Measurements from ENCODE around the gene CSNK1G3. TPM values are rescaled to one million over a fixed set of nuclear protein-coding genes. Genes with fewer than 3 reads are reported as not detected.

The CSNK1G3 gene
- polyA plus RNA-seq, 2 of the 4 experiments (the other 2 are of a cell fraction): 24.0 to 50.9 TPM

DNA sequence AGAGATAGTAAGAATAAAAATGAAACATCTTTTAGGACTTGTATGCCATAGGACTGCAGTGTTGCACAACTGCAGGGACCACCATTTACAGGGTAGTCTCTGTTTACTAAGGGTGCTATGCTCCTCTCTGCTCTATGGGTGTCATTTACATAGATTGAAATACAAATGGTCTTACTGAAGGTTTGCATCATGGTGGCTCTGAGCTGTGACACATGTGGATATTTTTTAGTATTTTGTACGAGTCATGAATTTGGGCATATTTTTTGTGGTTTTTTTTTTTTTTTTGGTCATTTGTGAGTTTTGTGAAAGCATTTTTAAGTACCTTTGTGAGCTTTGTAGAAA, 47.4 kb downstream of the CSNK1G3 start:
- H3K4me1 ChIP-seq: no peaks in the 10 kb centered on the region
- no peak overlapping the region for H3K4me2 ChIP-seq
- 93% methylated on average over 1 of the region's 1 CpG for WGBS (ENCODE audit: missing lambda C conversion rate)
- no peaks in the 10 kb centered on the region for H3K9me3 ChIP-seq
- no peak overlapping the region for H3K27ac ChIP-seq
- FAIRE-seq (no peak), DNase-seq (ENCODE audit: low read depth in 1 of 2, low spot score in 1 of 2) (no peak), ATAC-seq (no peak)
- ChIA-PET CTCF (no interaction called here), POLR2A (no interaction called here)
- TF ChIP-seq TFCP2L1 (CRISPR knock-in tag; IDR thresholded peaks at IDR 0.05): no peak
- H3K4me3 ChIP-seq: no peak overlapping the region

DNA sequence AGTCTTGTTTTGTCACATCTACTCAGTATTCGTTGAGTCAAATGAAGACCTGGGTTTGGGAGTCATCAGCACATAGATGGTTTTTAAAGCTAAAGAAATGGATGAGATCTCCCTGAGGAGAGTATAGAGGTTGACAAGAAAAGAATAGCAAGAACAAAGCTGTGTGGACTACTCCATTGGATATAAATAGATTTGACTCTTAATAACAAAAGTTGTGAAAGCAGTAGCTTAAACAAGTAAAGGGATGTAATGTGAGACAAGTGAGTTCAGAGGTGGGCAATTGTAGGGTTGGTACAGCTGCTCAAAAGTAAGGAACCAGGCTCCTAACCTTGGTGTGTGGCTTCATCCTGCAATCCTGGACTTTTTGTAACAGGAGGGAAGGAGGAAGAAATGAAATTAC, 49.3 kb downstream of the CSNK1G3 start:
- TF ChIP-seq FOSL2 (IDR thresholded peaks at IDR 0.05) (no peak), FOSL2 (CRISPR knock-in tag; IDR thresholded peaks at IDR 0.05) (no peak), EHMT2 (IDR thresholded peaks at IDR 0.05; ENCODE audit: low read depth) (no peak), NPAS2 (CRISPR knock-in tag; IDR thresholded peaks at IDR 0.05; ENCODE audit: borderline replicate concordance) (no peak), RFX5 (IDR thresholded peaks at IDR 0.05) (no peak), CHD2 (IDR thresholded peaks at IDR 0.05; ENCODE audit: low read length, partially characterized antibody) (no peak), EHF (CRISPR knock-in tag; IDR thresholded peaks at IDR 0.05) (no peak), SMC3 (IDR thresholded peaks at IDR 0.05) (no peak), KDM1A (IDR thresholded peaks at IDR 0.05; ENCODE audit: low read depth) (no peak)
- TF ChIP-seq, protein P1, sequence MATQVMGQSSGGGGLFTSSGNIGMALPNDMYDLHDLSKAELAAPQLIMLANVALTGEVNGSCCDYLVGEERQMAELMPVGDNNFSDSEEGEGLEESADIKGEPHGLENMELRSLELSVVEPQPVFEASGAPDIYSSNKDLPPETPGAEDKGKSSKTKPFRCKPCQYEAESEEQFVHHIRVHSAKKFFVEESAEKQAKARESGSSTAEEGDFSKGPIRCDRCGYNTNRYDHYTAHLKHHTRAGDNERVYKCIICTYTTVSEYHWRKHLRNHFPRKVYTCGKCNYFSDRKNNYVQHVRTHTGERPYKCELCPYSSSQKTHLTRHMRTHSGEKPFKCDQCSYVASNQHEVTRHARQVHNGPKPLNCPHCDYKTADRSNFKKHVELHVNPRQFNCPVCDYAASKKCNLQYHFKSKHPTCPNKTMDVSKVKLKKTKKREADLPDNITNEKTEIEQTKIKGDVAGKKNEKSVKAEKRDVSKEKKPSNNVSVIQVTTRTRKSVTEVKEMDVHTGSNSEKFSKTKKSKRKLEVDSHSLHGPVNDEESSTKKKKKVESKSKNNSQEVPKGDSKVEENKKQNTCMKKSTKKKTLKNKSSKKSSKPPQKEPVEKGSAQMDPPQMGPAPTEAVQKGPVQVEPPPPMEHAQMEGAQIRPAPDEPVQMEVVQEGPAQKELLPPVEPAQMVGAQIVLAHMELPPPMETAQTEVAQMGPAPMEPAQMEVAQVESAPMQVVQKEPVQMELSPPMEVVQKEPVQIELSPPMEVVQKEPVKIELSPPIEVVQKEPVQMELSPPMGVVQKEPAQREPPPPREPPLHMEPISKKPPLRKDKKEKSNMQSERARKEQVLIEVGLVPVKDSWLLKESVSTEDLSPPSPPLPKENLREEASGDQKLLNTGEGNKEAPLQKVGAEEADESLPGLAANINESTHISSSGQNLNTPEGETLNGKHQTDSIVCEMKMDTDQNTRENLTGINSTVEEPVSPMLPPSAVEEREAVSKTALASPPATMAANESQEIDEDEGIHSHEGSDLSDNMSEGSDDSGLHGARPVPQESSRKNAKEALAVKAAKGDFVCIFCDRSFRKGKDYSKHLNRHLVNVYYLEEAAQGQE (IDR thresholded peaks at IDR 0.05): no peak
- no peak for FAIRE-seq
- Histone ChIP-seq H3K9me3 (no peaks in the 10 kb centered on the region), H3K4me3 (no peak overlapping the region), H3K4me2 (no peak overlapping the region), H3K4me1 (no peaks in the 10 kb centered on the region), H3K27ac (no peak overlapping the region)
- DNase-seq (ENCODE audit: low read depth in 1 of 2, low spot score in 1 of 2): no peak
- ChIA-PET CTCF (interaction anchor here (1.3 kb wide), 1 partner anchor 50 kb away, joined by 4 read pairs; no protein-coding TSS in a partner anchor), POLR2A (no interaction called here)
- ATAC-seq: no peak
- WGBS (ENCODE audit: missing lambda C conversion rate): 89% methylated on average over 1 of the region's 1 CpG

DNA sequence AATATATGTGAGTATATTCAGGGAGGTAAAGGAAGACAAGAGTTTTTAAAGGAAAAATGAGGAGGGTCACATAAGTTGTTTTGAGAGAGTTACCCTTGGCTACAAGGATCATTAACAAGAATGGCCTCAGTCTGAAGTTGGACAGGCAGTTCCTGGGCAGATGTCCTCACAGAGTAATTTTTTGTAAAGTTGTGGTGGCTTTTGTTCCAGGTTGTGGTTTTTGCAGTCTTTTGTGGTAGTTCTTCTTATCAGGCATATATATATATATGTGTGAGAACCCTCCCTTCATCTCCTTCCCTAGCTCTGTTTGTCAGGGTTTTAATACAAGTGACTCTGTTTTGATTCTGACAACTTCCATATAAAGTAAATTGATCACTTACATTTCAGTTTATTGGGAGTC, 60.0 kb downstream of the CSNK1G3 start:
- FAIRE-seq (no peak), ATAC-seq (no peak), DNase-seq (ENCODE audit: low read depth in 1 of 2, low spot score in 1 of 2) (no peak)
- no peak for TF ChIP-seq RNF2 (IDR thresholded peaks at IDR 0.05; ENCODE audit: borderline replicate concordance, low read depth)
- no peak for TF ChIP-seq CHD4 (IDR thresholded peaks at IDR 0.05; ENCODE audit: borderline replicate concordance)
- TF ChIP-seq JUNB (IDR thresholded peaks at IDR 0.05): no peak
- no peak for TF ChIP-seq RAD21 (conservative IDR thresholded peaks at IDR 0.05 in 1 of 2, IDR thresholded peaks at IDR 0.05 in 1 of 2)
- no peak for TF ChIP-seq JUN (IDR thresholded peaks at IDR 0.05)
- no peak for TF ChIP-seq RARB (CRISPR knock-in tag; IDR thresholded peaks at IDR 0.05)
- no peak for TF ChIP-seq MYC (IDR thresholded peaks at IDR 0.05; ENCODE audit: borderline replicate concordance, low read length)
- TF ChIP-seq FOXS1 (CRISPR knock-in tag; IDR thresholded peaks at IDR 0.05): no peak
- TF ChIP-seq, protein P2, sequence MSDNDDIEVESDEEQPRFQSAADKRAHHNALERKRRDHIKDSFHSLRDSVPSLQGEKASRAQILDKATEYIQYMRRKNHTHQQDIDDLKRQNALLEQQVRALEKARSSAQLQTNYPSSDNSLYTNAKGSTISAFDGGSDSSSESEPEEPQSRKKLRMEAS (IDR thresholded peaks at IDR 0.05): no peak
- TF ChIP-seq, protein P3, sequence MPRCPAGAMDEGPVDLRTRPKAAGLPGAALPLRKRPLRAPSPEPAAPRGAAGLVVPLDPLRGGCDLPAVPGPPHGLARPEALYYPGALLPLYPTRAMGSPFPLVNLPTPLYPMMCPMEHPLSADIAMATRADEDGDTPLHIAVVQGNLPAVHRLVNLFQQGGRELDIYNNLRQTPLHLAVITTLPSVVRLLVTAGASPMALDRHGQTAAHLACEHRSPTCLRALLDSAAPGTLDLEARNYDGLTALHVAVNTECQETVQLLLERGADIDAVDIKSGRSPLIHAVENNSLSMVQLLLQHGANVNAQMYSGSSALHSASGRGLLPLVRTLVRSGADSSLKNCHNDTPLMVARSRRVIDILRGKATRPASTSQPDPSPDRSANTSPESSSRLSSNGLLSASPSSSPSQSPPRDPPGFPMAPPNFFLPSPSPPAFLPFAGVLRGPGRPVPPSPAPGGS (IDR thresholded peaks at IDR 0.05): no peak
- Histone ChIP-seq H3K27ac (no peak overlapping the region), H3K4me2 (no peak overlapping the region), H3K4me3 (no peak overlapping the region), H3K4me1 (no peaks in the 10 kb centered on the region), H3K9me3 (no peaks in the 10 kb centered on the region)
- POLR2A ChIA-PET: no interaction called here
- CTCF ChIA-PET: no interaction called here

Data from A549 (cell line).